SIG-M5 treated with dmso at 0.1 percent for 504 hours (cell line): ENCODE measurements around the gene RFLNA.
A peak's percentile ranks its signal among the peaks of the same experiment; 100 is the strongest.
"Not testable (repeated sequence)": the region's sequence is repeated elsewhere in the genome, so short reads cannot be mapped to it uniquely, and the experiment has no call there.

Source experiments
- DNase-seq: peaks from one replicate; lab custom pipeline; 2025; ENCODE audit not compliant: unreplicated experiment; lab: John Stamatoyannopoulos, UW

The RFLNA gene

GRCh38 chr12:124318278-124319020, 23.6 kb downstream of the RFLNA start:
- DNase-seq: no peak

DNA sequence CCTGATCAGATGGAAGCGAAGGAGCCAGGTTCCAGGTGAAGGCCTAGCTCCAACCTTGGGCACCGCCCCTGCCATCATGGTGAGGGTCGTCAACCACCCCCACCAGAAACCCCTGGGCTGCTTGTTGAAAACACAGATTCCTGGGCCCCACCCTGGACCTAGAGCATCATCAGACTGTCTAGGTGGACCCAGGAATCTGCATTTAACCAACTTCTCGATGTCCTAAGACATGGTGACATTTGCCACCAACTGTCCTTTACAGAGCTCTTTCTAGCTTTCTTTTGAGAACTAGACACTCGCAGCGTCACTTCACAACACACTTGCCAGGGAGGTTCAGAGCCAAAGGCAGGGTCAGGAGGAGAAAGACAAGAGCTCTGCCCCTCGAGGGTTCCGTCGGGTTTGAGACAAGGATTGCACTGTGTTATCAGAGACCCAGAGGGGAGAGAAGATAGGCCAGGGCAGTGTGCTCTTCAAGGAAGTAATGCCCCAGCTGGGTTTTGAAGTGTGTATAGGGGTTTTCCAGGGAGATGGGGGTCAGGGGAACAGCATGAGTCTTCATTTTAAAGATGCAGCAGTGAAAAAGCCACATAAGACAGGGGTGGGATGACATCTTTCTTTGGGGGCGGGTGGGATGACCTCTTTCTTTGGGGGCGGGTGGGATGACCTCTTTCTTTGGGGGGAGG, 24.6 kb downstream of the RFLNA start:
- no peak for DNase-seq

DNA sequence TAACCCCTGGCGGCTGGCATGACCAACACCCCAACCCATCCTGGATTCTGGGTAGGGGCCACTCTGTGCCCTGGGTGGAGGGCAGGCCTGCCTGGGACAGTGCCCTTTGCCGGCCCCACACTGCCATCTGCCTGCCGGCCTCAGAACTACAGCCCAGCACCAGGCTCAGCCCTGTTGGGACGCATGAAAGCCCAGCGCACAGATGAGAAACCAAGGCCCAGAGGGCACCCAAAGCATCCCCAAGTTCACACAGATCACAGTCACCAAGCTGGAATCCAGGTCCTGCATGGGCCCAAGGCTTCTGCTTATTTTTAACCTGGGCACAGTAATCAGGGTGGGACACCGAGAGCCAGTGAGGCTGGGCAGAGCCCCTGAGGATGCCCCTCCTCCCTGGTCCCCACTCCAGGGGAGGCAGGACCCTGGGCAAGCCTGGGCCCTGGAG, 26.2 kb downstream of the RFLNA start:
- peak; percentile 15 for DNase-seq

GRCh38 chr12:124321556-124322270, 26.8 kb downstream of the RFLNA start:
- DNase-seq: no peak

DNA sequence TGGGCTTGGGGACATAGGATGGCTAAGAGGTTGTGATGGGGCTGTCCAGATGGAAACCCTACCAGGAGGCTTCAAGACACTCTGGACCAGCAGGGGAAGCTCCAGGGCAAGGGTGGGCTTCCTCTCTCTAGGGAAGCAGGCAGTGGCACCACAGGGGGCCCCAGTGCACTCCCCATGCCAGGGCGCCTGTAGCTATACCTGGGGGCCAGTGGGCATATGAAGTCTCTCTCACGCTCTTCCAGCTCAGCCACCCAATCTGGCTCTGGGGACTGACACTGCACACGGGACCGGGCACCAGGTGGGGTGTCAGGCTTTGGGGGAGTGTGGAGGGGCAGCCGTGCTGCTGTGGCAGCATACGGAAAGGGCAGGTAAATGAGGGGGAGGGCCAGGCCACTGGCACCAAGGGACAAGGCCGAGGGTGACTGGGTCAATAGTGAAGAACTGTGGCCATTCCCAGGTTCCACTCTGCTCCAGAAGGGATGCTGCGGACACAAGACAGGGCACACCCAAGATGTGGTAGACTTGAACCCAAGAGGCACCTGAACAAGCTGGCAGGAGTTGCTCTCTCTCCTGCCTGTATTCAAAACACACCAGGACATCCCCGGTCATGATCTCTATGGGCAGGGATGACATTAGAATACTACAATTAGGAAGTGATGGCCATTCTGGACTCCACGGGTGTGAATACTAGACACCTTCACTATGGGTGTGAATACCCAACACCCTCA, 27.5 kb downstream of the RFLNA start:
- no peak for DNase-seq

- DNase-seq: not testable (repeated sequence)
Measured at GRCh38 chr12:124322999-124323328, 28.1 kb downstream of the RFLNA start.

DNA sequence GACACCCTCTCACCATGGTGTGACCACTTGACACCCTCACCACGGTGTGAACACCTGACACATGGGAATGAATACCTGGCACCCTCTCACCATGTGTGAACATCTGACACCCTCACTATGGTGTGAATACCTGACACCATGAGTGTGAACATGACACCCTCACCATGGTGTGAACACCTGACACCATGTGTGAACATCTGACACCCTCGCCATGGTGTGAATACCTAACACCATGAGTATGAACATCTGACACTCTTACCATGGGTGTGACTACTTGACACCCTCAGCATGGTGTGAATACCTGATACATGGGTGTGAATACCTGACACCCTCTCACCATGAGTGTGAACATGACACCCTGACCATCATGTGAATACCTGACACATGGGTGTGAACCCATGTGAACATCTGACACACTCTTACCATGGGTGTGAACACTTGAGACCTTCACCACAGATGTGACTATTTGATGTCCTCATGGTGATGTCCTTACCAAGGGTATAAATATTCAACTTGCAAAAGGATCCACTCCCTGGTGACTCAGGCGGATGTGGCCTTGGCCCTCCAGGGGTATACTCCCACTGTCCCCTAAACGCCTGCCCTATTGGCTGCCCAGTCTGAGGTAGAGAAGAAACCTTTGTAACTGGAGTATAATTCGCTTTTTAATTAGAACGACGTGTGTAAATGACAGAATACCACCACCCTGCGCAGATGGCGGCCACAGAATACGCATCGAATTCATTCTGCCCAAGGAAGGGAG, 29.1 kb downstream of the RFLNA start:
- no peak for DNase-seq

GRCh38 chr12:124324803-124325705, 30.2 kb downstream of the RFLNA start:
- DNase-seq: no peak

DNA sequence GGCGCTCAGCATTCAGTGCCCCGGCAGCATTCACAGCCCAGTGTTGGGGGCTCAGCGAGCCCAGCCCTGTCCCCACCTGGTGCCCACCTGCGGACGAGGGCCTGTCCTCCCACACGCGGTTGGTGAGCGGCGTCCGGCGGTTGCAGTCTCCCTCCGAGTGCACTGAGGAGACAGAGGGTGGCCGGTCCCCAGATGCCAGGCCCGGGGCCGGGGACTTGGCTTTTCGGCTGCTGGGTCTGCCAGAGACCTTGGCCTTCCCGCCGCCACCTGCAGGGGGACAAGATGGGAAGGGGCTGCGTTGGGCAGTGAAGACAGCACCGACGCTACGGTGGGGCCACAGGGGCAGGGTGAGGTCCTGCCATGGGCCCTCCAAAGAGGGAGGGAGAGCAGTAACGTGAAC, 31.2 kb downstream of the RFLNA start:
- no peak for DNase-seq

- DNase-seq: no peak
Measured at GRCh38 chr12:124326871-124327270, 32.0 kb downstream of the RFLNA start.

DNA sequence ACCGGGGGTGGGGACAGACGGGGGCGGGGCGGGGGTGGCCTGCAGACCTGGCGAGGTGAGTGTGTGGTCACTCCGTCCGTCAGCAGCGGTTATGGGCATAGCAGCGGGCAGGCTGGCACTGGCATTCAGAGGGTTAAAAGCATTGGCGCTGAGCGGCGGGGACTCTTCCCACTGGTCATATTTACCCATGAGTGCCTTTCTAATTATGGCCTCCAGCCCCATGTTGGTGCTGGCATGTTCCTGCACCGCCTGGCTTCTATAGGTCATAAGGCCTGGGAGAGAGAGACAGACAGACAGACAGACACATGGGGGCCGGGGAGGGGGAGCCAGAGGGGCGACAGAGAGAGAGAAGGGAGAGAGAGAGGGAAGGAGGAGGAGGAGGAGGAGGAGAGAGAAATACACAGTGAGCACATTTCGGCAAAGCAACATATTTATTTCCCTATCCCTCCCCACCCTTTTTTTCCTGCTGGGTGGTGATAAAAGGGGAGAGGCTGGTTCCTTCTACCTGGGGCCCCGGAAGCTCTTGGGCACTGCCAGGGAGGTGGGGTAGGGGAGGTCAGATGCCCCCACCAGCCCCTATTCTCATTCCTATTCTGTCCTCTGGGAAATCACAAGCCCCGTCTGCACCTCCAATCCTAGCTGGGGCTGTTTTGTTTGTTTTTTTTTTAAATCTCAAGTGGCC, 32.6 kb downstream of the RFLNA start:
- DNase-seq: no peak

DNA sequence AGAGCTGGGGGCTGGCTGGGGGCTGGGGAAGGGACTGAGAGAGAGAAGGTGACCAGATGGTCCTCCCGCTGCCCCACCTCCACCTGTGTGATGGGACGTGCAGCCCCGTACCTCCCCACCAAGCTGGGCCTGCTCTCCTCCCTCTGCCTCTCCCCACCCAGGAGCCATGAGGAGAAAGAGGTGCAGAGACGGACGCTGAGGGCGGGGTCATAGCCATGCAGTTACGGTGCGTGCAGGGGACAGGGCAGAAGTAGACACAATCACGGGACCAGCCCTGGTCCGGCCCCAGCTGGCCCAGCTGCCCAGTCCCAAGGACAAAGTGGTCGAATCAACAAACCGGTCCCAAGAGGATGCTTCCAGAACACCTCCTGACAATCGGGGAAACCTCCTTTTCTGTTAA, 33.2 kb downstream of the RFLNA start:
- no peak for DNase-seq

DNA sequence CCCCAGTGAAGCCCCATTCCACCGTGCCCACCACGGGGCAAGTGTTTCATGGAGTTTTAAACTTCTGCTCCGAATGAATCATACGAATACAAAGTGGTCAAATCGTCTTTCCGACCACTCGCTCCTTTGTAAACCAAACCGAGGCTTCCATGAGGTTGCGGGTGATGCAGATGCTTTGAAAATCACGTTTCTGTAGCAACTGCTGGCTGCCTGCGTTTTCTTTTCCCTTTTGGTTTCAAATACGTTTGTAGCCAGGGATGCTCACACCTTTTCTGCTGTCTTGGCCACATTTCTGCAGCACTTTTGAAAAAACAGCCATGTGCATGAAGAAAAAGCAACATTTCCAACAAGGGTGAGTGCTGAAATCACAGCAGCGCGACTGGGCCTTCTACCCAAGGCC, 33.7 kb downstream of the RFLNA start:
- DNase-seq: no peak

DNA sequence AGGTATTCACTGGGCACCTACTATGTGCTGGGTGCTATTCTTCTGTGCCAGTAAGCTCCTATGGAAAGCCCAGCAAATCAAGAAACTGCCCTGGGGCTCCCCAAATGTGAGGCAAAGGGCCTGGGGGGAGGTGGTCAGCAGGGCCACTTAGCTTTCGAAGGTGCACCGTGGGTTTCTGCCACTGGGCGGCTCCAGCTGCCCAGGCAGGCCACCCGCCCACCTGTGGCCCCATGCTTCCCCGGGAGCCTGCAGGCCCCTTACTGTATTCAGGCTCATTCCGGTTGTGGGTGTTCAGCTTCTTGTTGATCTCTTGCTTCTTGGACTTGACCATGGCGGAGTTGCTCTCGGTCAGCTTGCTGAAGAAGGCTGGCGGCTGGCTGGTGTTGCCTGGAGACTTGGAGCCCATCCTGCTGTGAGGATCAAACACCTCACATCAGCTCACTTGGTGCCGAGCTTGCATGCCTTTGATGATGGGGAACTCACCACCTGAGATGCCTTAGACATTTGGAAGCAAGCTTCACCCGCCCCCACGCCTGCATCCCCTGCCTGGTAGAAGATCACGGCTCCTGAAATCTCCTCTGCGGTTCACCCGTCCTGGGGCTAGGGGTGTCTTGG, 37.3 kb downstream of the RFLNA start:
- no peak for DNase-seq

- no peak for DNase-seq
Measured at GRCh38 chr12:124332900-124333299, 38.0 kb downstream of the RFLNA start.

GRCh38 chr12:124333724-124334123, 38.8 kb downstream of the RFLNA start:
- DNase-seq: no peak

- DNase-seq: no peak
Measured at GRCh38 chr12:124334266-124334665, 39.4 kb downstream of the RFLNA start.

DNA sequence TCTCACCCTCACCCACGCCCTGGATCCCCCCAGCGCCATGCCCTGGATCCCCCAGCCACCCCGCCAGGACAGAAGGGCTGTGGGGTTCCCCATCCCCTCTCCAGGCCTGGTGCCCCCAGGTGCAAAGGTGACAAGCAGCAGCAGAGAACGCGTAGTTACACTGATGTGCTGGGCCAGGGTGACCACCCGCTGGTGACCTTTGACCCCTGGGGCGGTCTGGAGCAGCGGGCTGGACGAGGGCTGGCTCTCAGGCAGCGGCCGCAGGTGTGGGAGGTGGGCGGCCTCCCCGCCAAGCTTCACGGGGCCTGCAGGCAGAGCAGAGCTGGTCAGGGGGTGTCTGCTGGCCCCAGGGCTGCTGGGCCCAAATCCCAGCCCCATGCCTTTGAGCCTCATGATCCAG, 40.1 kb downstream of the RFLNA start:
- no peak for DNase-seq
